Aorta (tissue), 5 donors: ENCODE results near the gene TRIM3. TPM values are rescaled to one million over a fixed set of nuclear protein-coding genes. Genes with fewer than 3 reads are reported as not detected.

Experiments
- ATAC-seq: fragments of 200-7000 bp; cut with Tn5 transposase; one replicate; pipeline ENCODE4 v1.9.1; 2022; ENCODE audit warnings: moderate library complexity; ENCODE audit not compliant: low FRiP score
- DNase-seq, 2 donors: peaks; one replicate each; pipeline ENCODE4 v3.0.0-alpha.2; 2020
- H3K27ac ChIP-seq, 2 donors: one replicate each; pipeline ENCODE4 v1.5.1; 2013; ENCODE audit warnings: low read length in 2 of 2, mild to moderate bottlenecking in 2 of 2, moderate library complexity in 2 of 2, control low read depth in 1 of 2, inconsistent platforms in 1 of 2, low read depth in 1 of 2
- H3K27me3 ChIP-seq, 2 donors: one replicate each; pipeline ENCODE4 v1.6.1; 2013; ENCODE audit warnings: control low read depth in 1 of 2, low read length in 1 of 2, mild to moderate bottlenecking in 1 of 2, moderate library complexity in 1 of 2; ENCODE audit not compliant: insufficient read depth in 2 of 2, control insufficient read depth in 1 of 2
- H3K36me3 ChIP-seq, 2 donors: one replicate each; pipeline ENCODE4 v1.6.1; 2013; ENCODE audit warnings: control low read depth in 1 of 2, low read length in 1 of 2, mild to moderate bottlenecking in 1 of 2; ENCODE audit not compliant: insufficient read depth in 2 of 2, control insufficient read depth in 1 of 2
- H3K4me1 ChIP-seq, 2 donors: one replicate each; pipeline ENCODE4 v1.6.1; 2013; ENCODE audit warnings: low read length in 2 of 2, control low read depth in 1 of 2, mild to moderate bottlenecking in 1 of 2, moderate library complexity in 1 of 2; ENCODE audit not compliant: insufficient read depth in 2 of 2, control insufficient read depth in 1 of 2
- H3K4me3 ChIP-seq, 2 donors: one replicate each; pipeline ENCODE4 v1.5.1; 2013; ENCODE audit warnings: low read length in 2 of 2, control low read depth in 1 of 2, mild to moderate bottlenecking in 1 of 2
- H3K9me3 ChIP-seq: one replicate; pipeline ENCODE4 v1.6.1; 2013; ENCODE audit warnings: mild to moderate bottlenecking, low read length; ENCODE audit not compliant: control insufficient read depth
- WGBS, 2 donors: extraction: QIAGEN DNeasy Blood & Tissue Kit; methylation state at CpG; one replicate each; pipeline ENCODE4 v1.1.7; 2013; 5-methylcytosine and 5-hydroxymethylcytosine counted together
- intact Hi-C, 2 donors: fragments of 100-400 bp; cut with DNase I; formaldehyde crosslinking; loops; one replicate each; pipeline versions ENCODE4 v1.14.2 to v1.15.0; 2022
- polyA plus RNA-seq, 2 donors: library from polyadenylated mRNA; stranded (reverse); fragments of 200-250 nt; gene quantifications; one replicate each; pipeline ENCODE4 v1.2.3, GENCODE V29; 2013
- total RNA-seq, 2 donors: library from RNA; stranded (reverse); fragmentation: NEBNext Ultra II Directional; extraction: Animal tissue kit (Norgen Biotek cat#: 25700); gene quantifications; one replicate each; pipeline ENCODE4 v1.2.1, GENCODE V29; 2021
- donor health status: healthy with polysubstance abuse.
- donor health status: Bipolar disorder and iron deficiency.
- donor health status: DM: no; HTN: no; CAD: no.
- donor health status: DM: no; HTN: no; CAD: no.
- donor health status: DM: yes; HTN: yes; CAD: no.

TRIM3 gene
- total and polyA plus RNA-seq, 4 donors, result 23.5 to 44.9 (median 32.1) TPM

- DNase-seq, result no peak
- ATAC-seq, result peak; percentile 2
- Histone ChIP-seq H3K4me1 (no peaks in the 10 kb centered on the region), H3K9me3 (no peaks in the 10 kb centered on the region), H3K4me3 (peak overlapping the region; percentile 81 to 95), H3K36me3 (no peaks in the 10 kb centered on the region), H3K27me3 (no peaks in the 10 kb centered on the region), H3K27ac (peak overlapping the region in 1 of 2 donors; percentile 1)
- 12 to 16% methylated on average over 7 of the region's 7 CpGs for whole genome bisulfite sequencing, 2 donors
- intact Hi-C loops, result loop anchor here in 1 of 2 donors (2.0 kb wide), 1 partner anchor 27 kb away; the partner anchor contains the start of gene SMPD1
These were observed 55.7 kb downstream of the TRIM3 start for GRCh38 chr11:6417907-6418556.

DNA sequence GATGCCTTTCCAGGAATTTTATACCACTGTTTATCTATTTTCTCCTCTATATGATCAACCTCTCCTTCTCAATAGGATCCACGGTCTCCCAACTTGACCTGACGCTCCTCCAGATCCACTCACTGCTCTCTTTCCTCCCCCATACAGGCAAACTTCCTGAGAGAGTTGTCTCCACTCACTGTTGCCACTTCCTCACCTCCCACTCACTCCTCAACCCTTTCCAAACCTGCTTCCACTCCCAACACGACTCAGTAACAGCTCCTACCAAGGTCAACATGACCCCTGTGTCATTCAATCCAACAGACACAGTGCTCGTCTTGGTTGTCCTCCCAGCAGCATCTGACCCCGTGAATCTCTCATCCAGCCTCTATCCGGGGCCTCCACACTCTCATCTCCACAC is 57.9 kb downstream of the TRIM3 start:
- ATAC-seq (no peak), DNase-seq (no peak)
- WGBS, 2 donors, result 81 to 83% methylated on average over 6 of the region's 6 CpGs
- Histone ChIP-seq H3K27ac (no peak overlapping the region), H3K9me3 (no peaks in the 10 kb centered on the region), H3K4me1 (no peaks in the 10 kb centered on the region), H3K4me3 (no peak overlapping the region), H3K27me3 (no peaks in the 10 kb centered on the region), H3K36me3 (no peaks in the 10 kb centered on the region)
- intact Hi-C loops, result no loop called here

GRCh38 chr11:6414874-6415328 is 58.8 kb downstream of the TRIM3 start:
- Histone ChIP-seq H3K4me3 (no peak overlapping the region), H3K4me1 (no peaks in the 10 kb centered on the region), H3K27ac (no peak overlapping the region), H3K27me3 (no peaks in the 10 kb centered on the region), H3K36me3 (peaks cover 0 to 2% of the 10 kb centered on the region in 2 donors), H3K9me3 (no peaks in the 10 kb centered on the region)
- ATAC-seq (no peak), DNase-seq (no peak)
- intact Hi-C loops, result no loop called here
- 72 to 73% methylated on average over 3 of the region's 3 CpGs for WGBS, 2 donors

GRCh38 chr11:6413791-6414201 is 59.9 kb downstream of the TRIM3 start:
- no peaks in the 10 kb centered on the region for H3K4me1 ChIP-seq
- H3K27me3 ChIP-seq, result no peaks in the 10 kb centered on the region
- no peak overlapping the region for H3K27ac ChIP-seq
- DNase-seq (no peak), ATAC-seq (no peak)
- H3K9me3 ChIP-seq, result no peaks in the 10 kb centered on the region
- H3K36me3 ChIP-seq, result peaks cover 0 to 2% of the 10 kb centered on the region in 2 donors
- 80 to 84% methylated on average over 12 of the region's 12 CpGs for WGBS, 2 donors
- no peak overlapping the region for H3K4me3 ChIP-seq
- intact Hi-C loops, result no loop called here

DNA sequence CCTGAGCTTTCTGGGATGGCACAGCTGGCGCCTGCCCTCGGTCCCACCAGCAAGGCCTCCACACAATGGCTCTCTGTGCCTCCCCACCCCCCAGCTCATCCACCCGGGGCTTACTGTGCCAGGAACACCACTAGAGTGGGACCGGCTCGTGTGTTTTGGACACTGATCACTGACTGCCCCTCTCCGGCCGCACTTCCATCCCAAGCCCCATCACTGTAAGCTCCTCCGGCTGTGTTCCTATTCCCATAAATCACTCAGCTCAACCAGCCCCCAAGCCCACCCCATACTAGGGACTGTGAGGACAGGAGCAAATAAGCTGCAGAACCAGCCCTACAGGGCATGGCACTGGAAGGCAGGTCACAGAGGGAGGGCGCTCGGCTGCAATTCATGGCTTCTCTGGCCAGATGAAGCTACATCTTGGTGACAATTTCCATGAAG is 62.1 kb downstream of the TRIM3 start:
- no peaks in the 10 kb centered on the region for H3K9me3 ChIP-seq
- H3K4me1 ChIP-seq, result no peaks in the 10 kb centered on the region
- intact Hi-C loops, result no loop called here
- peaks cover 0 to 2% of the 10 kb centered on the region in 2 donors for H3K36me3 ChIP-seq
- H3K27me3 ChIP-seq, result no peaks in the 10 kb centered on the region
- WGBS, 2 donors, result 85 to 86% methylated on average over 10 of the region's 10 CpGs
- H3K4me3 ChIP-seq, result no peak overlapping the region
- no peak overlapping the region for H3K27ac ChIP-seq
- no peak for DNase-seq
- ATAC-seq, result no peak

DNA sequence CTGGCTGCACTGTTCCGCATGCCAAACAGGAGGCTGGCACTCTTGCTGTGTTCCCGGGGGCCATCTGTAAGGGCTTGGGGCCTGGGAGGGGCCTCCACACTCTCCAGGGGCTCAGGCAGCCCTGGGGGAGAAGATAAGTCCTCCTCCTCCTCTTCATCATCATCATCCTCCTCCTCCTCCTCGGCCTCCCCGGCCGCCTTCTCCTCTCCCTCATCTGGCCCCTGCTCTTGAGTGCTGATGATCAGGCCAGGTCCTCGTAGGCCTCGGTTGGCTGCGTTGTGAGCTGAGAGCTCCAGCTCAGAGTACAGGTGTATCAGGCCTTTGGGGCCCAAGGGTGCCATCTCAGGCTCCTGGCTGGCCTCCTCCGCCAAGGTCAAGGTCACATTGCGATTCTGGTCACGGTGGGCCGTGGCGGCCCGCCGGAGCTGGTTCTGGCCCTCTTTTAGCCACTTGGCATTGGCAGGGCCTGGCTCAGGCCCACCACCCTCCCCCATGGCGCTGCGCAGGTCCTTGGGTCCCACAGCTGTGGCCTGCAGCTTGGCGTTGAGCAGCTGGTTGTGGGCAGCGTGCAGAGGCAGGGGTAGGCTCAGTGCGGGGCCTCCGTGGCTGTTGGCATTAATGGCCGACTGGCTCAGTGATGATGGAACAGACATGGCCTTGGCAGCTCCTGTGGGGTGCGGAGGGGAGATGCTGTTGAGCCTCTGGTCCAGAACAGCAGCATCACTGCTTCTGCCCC is 62.9 kb downstream of the TRIM3 start:
- no peaks in the 10 kb centered on the region for H3K27me3 ChIP-seq
- peaks cover 0 to 2% of the 10 kb centered on the region in 2 donors for H3K36me3 ChIP-seq
- no peak overlapping the region for H3K27ac ChIP-seq
- intact Hi-C loops, result no loop called here
- H3K9me3 ChIP-seq, result no peaks in the 10 kb centered on the region
- ATAC-seq (no peak), DNase-seq (no peak)
- WGBS, 2 donors, result 93 to 95% methylated on average over 23 of the region's 23 CpGs
- no peak overlapping the region for H3K4me3 ChIP-seq
- no peaks in the 10 kb centered on the region for H3K4me1 ChIP-seq

DNA sequence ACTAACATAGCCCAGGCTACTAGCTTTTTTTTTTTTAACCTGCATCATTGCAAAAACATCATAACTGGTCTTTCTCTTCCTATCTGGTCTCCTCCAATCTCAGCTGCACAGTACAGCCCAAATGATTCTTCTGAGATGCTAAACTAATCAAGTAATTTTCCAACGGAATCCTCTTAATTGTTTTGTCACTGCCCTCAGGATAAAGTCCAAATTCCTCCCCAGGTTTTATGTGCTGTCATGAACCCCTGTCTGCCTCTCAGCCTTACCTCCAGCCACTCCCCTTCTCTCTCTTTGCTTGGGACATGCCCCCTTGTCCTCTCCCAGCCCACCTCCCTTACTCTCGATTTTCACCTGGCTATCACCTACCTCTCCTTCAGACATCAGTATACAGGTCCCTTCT is 67.4 kb downstream of the TRIM3 start:
- Histone ChIP-seq H3K4me1 (no peaks in the 10 kb centered on the region), H3K27ac (no peak overlapping the region), H3K9me3 (no peaks in the 10 kb centered on the region), H3K4me3 (no peak overlapping the region), H3K27me3 (no peaks in the 10 kb centered on the region), H3K36me3 (peaks cover 0 to 4% of the 10 kb centered on the region in 2 donors)
- intact Hi-C loops, result no loop called here
- WGBS, 2 donors, result 55 to 58% methylated on average over 2 of the region's 2 CpGs
- ATAC-seq, result no peak
- no peak for DNase-seq

DNA sequence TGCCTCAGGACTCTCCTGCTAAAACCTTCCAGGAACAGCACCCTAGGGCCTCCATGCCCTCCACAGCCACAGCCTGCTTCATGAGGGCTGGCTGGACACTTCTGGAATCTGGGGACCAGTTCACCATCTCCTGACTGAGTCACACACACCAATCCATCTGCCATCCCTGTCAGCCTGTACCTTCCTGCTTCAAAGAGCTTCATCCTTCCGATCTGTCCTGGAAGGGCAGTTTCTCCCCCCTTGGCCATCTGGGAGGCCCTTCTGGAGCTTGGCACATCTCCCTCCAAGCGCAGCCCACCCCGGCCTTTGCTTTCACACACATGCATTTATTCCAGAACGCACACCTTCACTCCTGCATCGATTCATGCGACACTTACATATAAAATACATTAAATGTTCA is 67.9 kb downstream of the TRIM3 start:
- peaks cover 0 to 4% of the 10 kb centered on the region in 2 donors for H3K36me3 ChIP-seq
- H3K27me3 ChIP-seq, result no peaks in the 10 kb centered on the region
- H3K9me3 ChIP-seq, result no peaks in the 10 kb centered on the region
- intact Hi-C loops, result no loop called here
- H3K4me3 ChIP-seq, result no peak overlapping the region
- no peak for DNase-seq
- WGBS, 2 donors, result 87 to 92% methylated on average over 6 of the region's 6 CpGs
- H3K27ac ChIP-seq, result no peak overlapping the region
- no peak for ATAC-seq
- no peaks in the 10 kb centered on the region for H3K4me1 ChIP-seq
